ENCODE results near the gene PPP6C. TPM values are rescaled to one million over a fixed set of nuclear protein-coding genes. Genes with fewer than 3 reads are reported as not detected.
"Not testable (repeated sequence)": the region's sequence is repeated elsewhere in the genome, so short reads cannot be mapped to it uniquely, and the experiment has no call there.

Gene PPP6C
- total RNA-seq (2014; rRNA removed; shearing (Covaris generic); ENCODE audit: low replicate concordance) = 17.7 and 40.5 TPM in 2 replicates

- Histone ChIP-seq H3K9me3 (ENCODE audit: low read length) (no peaks in the 10 kb centered on the region), H3K9ac (ENCODE audit: low read length) (peak within 1 kb of the TSS; percentile 99), H3K4me1 (ENCODE audit: low read length) (peaks cover 31% of the 10 kb centered on the region), H3K9me2 (replicated peaks; ENCODE audit: insufficient read depth, low read length) (no peaks in the 10 kb centered on the region), H3K36me3 (ENCODE audit: insufficient read depth, low read length) (no peaks in the 10 kb centered on the region; the same call in 1 of the 2 replicates), H3K27ac (ENCODE audit: low read length) (peak within 1 kb of the TSS; percentile 73), H3K27me3 (ENCODE audit: low read length) (no peaks in the 10 kb centered on the region), H3K4me3 (ENCODE audit: low read length) (peak within 1 kb of the TSS; percentile 80), H4K20me1 (ENCODE audit: insufficient read depth, low read depth, low read length) (peaks cover 13% of the 10 kb centered on the region; the same call in 1 of the 2 replicates), H3K79me2 (ENCODE audit: low read length) (peaks cover 62% of the 10 kb centered on the region), H3K4me2 (ENCODE audit: low read depth, low read length, poor library complexity, severe bottlenecking) (peak within 1 kb of the TSS; percentile 96), H2AFZ (ENCODE audit: low read length) (peak within 1 kb of the TSS; percentile 90)
- DNase-seq = peak; percentile 99
These were observed at the start of gene PPP6C for GRCh38 chr9:125189361-125190289. TSS of gene PPP6C (minus strand) at chr9:125189803. CDS start at chr9:125189718, 85 bp downstream.

- H4K20me1 ChIP-seq (ENCODE audit: insufficient read depth, low read depth, low read length) = peaks cover 38% of the 10 kb centered on the region
- no peaks in the 10 kb centered on the region for H3K27me3 ChIP-seq (ENCODE audit: low read length)
- H3K27ac ChIP-seq (ENCODE audit: low read length) = no peak overlapping the region
- H3K9ac ChIP-seq (ENCODE audit: low read length) = no peak overlapping the region; the same call in 1 of the 2 replicates
- H2AFZ ChIP-seq (ENCODE audit: low read length) = no peak overlapping the region
- DNase-seq = no peak
- H3K9me2 ChIP-seq (replicated peaks; ENCODE audit: insufficient read depth, low read length) = no peaks in the 10 kb centered on the region
- peak overlapping the region; percentile 96 for H3K4me2 ChIP-seq (ENCODE audit: low read depth, low read length, poor library complexity, severe bottlenecking)
- H3K36me3 ChIP-seq (ENCODE audit: insufficient read depth, low read length) = peaks cover 51% of the 10 kb centered on the region
- no peaks in the 10 kb centered on the region for H3K9me3 ChIP-seq (ENCODE audit: low read length)
- peak overlapping the region; percentile 95 for H3K4me3 ChIP-seq (ENCODE audit: low read length)
- peaks cover 29% of the 10 kb centered on the region for H3K4me1 ChIP-seq (ENCODE audit: low read length)
- peaks cover 34% of the 10 kb centered on the region for H3K79me2 ChIP-seq (ENCODE audit: low read length)
These were observed 49.4 kb upstream of the PPP6C start for GRCh38 chr9:125238915-125239446.

- Histone ChIP-seq H3K4me1 (ENCODE audit: low read length) (peaks cover 29% of the 10 kb centered on the region), H3K4me2 (ENCODE audit: low read depth, low read length, poor library complexity, severe bottlenecking) (peak overlapping the region; percentile 96), H3K4me3 (ENCODE audit: low read length) (peak overlapping the region; percentile 95; the same call in 1 of the 2 replicates), H3K27me3 (ENCODE audit: low read length) (no peaks in the 10 kb centered on the region), H3K79me2 (ENCODE audit: low read length) (peaks cover 34% of the 10 kb centered on the region), H3K9me2 (replicated peaks; ENCODE audit: insufficient read depth, low read length) (no peaks in the 10 kb centered on the region), H3K27ac (ENCODE audit: low read length) (no peak overlapping the region), H3K36me3 (ENCODE audit: insufficient read depth, low read length) (peaks cover 51% of the 10 kb centered on the region), H2AFZ (ENCODE audit: low read length) (no peak overlapping the region), H4K20me1 (ENCODE audit: insufficient read depth, low read depth, low read length) (peaks cover 38% of the 10 kb centered on the region), H3K9ac (ENCODE audit: low read length) (no peak overlapping the region; the same call in 1 of the 2 replicates), H3K9me3 (ENCODE audit: low read length) (no peaks in the 10 kb centered on the region)
- DNase-seq = no peak
These were observed 48.7 kb upstream of the PPP6C start for GRCh38 chr9:125238127-125238914.

DNA sequence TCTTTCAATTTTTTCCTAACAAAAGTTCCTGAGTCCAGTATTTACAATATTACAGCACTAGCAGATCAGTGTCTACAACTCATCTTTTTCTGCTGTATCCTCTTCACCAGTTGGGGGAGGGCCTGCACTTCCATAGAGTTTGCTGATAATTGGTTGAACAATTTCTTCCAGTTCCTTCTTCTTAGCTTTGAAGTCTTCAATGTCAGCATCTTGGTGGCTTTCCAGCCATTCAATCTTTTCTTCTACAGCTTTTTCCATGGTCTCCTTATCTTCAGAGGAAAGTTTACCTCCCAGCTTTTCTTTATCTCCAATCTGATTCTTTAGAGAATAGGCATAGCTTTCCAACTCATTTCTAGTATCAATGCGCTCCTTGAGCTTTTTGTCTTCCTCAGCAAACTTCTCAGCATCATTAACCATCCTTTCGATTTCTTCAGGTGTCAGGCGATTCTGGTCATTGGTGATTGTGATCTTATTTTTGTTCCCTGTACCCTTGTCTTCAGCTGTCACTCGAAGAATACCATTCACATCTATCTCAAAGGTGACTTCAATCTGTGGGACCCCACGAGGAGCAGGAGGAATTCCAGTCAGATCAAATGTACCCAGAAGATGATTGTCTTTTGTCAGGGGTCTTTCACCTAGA, 47.0 kb upstream of the PPP6C start:
- H3K9me3 ChIP-seq (ENCODE audit: low read length); H3K9ac ChIP-seq (ENCODE audit: low read length); H3K27me3 ChIP-seq (ENCODE audit: low read length); DNase-seq; H3K27ac ChIP-seq (ENCODE audit: low read length); H3K4me2 ChIP-seq (ENCODE audit: low read depth, low read length, poor library complexity, severe bottlenecking); H2AFZ ChIP-seq (ENCODE audit: low read length); H3K9me2 ChIP-seq (replicated peaks; ENCODE audit: insufficient read depth, low read length); H3K4me3 ChIP-seq (ENCODE audit: low read length): not testable (repeated sequence)
- Histone ChIP-seq H3K4me1 (ENCODE audit: low read length) (peaks cover 24% of the 10 kb centered on the region), H3K79me2 (ENCODE audit: low read length) (peaks cover 27% of the 10 kb centered on the region), H3K36me3 (ENCODE audit: insufficient read depth, low read length) (peaks cover 54% of the 10 kb centered on the region), H4K20me1 (ENCODE audit: insufficient read depth, low read depth, low read length) (peaks cover 38% of the 10 kb centered on the region)

- H2AFZ ChIP-seq (ENCODE audit: low read length) = no peak overlapping the region
- H3K9me3 ChIP-seq (ENCODE audit: low read length) = no peaks in the 10 kb centered on the region
- H3K4me1 ChIP-seq (ENCODE audit: low read length) = peaks cover 24% of the 10 kb centered on the region
- H3K4me2 ChIP-seq (ENCODE audit: low read depth, low read length, poor library complexity, severe bottlenecking) = peak overlapping the region; percentile 20
- H3K9me2 ChIP-seq (replicated peaks; ENCODE audit: insufficient read depth, low read length) = no peaks in the 10 kb centered on the region
- peak; percentile 50 for DNase-seq
- H3K36me3 ChIP-seq (ENCODE audit: insufficient read depth, low read length) = peaks cover 54% of the 10 kb centered on the region
- peaks cover 25% of the 10 kb centered on the region for H3K79me2 ChIP-seq (ENCODE audit: low read length)
- H3K9ac ChIP-seq (ENCODE audit: low read length) = no peak overlapping the region
- no peaks in the 10 kb centered on the region for H3K27me3 ChIP-seq (ENCODE audit: low read length)
- peaks cover 36% of the 10 kb centered on the region for H4K20me1 ChIP-seq (ENCODE audit: insufficient read depth, low read depth, low read length)
- H3K4me3 ChIP-seq (ENCODE audit: low read length) = no peak overlapping the region
- 0 out of 2 replicates have a peak overlapping the region, but pooled peaks have one; percentile 23 for H3K27ac ChIP-seq (ENCODE audit: low read length)
These were observed 46.4 kb upstream of the PPP6C start for GRCh38 chr9:125235804-125236519.

GRCh38 chr9:125234099-125234498, 44.5 kb upstream of the PPP6C start:
- Histone ChIP-seq H4K20me1 (ENCODE audit: insufficient read depth, low read depth, low read length) (peaks cover 22% of the 10 kb centered on the region), H3K36me3 (ENCODE audit: insufficient read depth, low read length) (peaks cover 42% of the 10 kb centered on the region), H3K4me1 (ENCODE audit: low read length) (peaks cover 12% of the 10 kb centered on the region)
- H3K9ac ChIP-seq (ENCODE audit: low read length); H3K27ac ChIP-seq (ENCODE audit: low read length); H3K4me2 ChIP-seq (ENCODE audit: low read depth, low read length, poor library complexity, severe bottlenecking); H3K9me2 ChIP-seq (replicated peaks; ENCODE audit: insufficient read depth, low read length); H3K9me3 ChIP-seq (ENCODE audit: low read length); H3K4me3 ChIP-seq (ENCODE audit: low read length); H3K27me3 ChIP-seq (ENCODE audit: low read length); H3K79me2 ChIP-seq (ENCODE audit: low read length); H2AFZ ChIP-seq (ENCODE audit: low read length): not testable (repeated sequence)
- DNase-seq = peak; percentile 60

- no peaks in the 10 kb centered on the region for H3K9me2 ChIP-seq (replicated peaks; ENCODE audit: insufficient read depth, low read length)
- peaks cover 18% of the 10 kb centered on the region for H4K20me1 ChIP-seq (ENCODE audit: insufficient read depth, low read depth, low read length)
- H3K9me3 ChIP-seq (ENCODE audit: low read length) = no peaks in the 10 kb centered on the region
- H3K36me3 ChIP-seq (ENCODE audit: insufficient read depth, low read length) = peaks cover 38% of the 10 kb centered on the region
- no peak overlapping the region for H3K27ac ChIP-seq (ENCODE audit: low read length)
- H3K4me1 ChIP-seq (ENCODE audit: low read length) = peaks cover 8% of the 10 kb centered on the region
- H3K79me2 ChIP-seq (ENCODE audit: low read length) = peaks cover 4% of the 10 kb centered on the region
- no peaks in the 10 kb centered on the region for H3K27me3 ChIP-seq (ENCODE audit: low read length)
- no peak overlapping the region for H3K4me2 ChIP-seq (ENCODE audit: low read depth, low read length, poor library complexity, severe bottlenecking)
- H3K9ac ChIP-seq (ENCODE audit: low read length) = no peak overlapping the region
- DNase-seq = peak; percentile 53
- H2AFZ ChIP-seq (ENCODE audit: low read length) = no peak overlapping the region
- H3K4me3 ChIP-seq (ENCODE audit: low read length) = no peak overlapping the region
These were observed 44.1 kb upstream of the PPP6C start for GRCh38 chr9:125233678-125234077.

All from Karpas-422 (cell line).